OCI-M2 (cell line): ENCODE data around the gene ALOX12B.
A peak's percentile ranks its signal among the peaks of the same experiment; 100 is the strongest.
"Not testable (repeated sequence)": the region's sequence is repeated elsewhere in the genome, so short reads cannot be mapped to it uniquely, and the experiment has no call there.

Experiments used
- DNase-seq: peaks from one replicate; lab custom pipeline; 2025; ENCODE audit not compliant: unreplicated experiment; lab: John Stamatoyannopoulos, UW

Gene ALOX12B

DNA sequence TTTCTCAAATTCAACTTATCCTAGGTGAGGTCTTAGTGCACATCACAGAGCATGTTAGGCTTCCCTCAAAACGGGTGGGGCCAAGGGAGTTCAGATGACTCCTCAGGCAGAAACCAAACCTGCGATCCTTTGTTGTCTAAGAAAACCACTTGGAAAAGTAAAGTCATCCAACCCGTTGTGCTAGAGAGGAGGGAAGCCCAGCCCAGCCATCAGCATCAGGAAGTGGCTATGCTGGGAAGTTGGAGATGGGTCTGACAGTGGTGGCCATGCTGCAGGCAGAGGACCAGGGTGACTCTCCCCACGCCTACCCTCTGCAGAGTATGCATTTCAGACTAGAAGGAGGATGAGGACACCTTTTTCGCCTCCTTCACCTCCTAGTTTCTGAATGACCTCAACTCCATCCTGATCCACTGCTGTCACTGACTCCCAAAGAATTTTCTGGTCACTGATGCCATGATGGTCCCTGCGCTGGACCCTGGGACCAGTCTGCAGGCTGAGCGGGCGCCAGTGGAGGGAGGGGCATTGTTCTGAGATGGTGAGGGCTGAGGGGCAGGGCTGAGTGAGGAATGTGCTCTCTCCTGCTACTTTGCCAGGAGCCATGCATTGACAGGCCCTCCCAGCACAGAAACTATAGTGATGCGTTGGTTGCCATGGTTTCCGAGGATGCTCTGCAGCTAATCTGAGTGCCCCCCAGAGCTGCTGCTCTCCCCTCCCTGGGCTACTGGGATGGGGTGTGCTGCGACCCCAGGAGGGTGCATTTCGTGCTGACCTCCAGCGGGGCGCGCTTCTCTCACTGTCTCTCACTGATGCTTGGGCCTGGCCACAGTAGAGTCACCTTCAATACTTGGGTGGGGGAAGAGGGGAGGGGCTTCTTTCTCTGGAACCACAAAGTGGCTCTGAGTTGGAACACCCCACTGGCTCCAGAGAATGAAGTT lies 20.4 kb downstream of the ALOX12B start:
- DNase-seq = no peak

DNA sequence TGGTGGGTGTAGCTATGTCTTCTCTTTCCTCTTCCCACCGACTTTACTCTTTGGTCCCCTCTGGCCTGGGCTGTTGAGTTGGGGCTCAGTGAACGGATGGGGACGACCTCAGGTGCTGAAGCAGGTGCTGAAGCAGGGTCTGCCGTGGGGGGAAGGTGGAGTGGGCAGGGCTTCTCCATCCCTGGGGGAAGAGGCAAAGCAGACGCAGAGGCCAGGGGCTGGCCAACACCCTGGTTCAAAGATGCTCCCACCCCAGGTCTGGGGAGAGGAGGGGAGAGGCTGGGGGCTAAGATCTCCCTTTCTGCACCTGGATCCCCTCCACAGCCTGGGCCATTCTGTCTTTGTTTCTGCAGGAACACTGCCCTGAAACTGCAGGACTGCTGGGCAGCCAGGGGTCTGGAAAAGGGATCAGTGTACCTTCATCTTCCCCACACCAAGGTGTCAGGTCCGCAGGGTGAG lies 22.9 kb downstream of the ALOX12B start:
- DNase-seq = no peak

DNA sequence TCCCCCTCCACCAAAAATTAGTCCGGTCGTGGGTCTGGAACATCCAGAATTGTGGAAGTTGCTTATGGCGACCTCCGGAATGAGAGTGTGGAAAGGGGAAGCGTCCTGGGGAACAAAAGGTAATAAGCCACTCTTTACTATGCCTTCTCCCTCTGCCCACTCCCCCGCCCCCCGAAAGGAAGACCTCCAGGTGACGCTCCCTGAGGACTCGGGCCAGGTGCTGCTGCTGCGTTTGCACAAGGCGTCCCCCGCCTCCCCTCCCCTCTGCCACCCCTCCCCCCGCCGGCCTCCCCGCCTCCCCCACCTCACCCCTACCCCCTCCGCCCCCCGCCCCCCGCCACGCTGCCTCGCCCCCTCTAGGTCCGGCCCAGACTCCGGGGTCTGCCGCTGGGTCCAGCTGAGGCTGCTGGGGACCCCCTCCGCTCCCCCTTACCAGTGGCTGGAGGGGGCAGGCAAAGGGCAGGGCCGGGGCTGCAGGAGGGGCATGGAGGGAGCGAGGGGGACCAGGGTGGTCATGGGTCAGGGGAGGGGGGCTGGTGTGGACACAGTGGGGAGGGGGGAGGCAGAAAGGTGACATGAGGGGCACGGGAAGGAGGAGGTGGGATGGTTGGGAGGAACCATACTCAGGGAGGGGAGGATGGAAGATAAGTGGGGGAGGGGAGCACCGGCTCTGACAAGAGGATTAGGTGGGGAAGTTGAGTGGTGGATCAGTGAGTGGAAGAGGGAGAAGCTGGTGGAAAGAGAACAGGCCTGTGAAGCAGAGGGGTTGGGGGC lies 23.6 kb downstream of the ALOX12B start:
- DNase-seq = no peak

DNA sequence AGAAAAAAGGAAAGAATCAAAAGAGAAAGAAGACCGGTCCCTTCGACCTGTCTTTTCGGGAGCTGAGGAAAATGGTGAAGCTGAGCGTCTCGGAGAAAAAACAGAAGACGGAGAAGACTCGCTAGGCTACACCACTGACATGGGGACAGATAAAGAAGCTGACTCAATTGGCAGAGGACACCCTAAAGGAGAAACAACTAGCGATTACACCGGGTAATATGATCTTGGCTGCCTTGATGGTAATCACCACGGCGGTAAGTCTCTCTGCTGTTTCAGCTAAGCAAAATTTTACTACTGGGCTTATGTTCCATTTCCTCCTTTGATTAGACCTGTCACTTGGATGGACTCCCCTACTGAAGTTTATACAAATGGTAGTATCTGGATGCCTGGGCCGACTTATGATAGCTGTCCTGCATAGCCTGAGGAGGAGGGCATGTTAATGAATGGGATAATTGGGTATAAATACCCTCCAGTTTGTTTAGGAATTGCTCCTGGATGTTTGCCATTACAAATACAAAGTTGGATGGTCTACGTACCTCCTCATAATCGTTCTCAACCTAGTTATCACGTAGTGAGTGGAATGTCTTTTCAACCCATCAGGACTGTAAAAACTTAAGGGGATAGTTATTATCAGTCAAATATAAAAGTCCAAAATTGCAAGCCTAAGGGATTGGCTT lies 24.6 kb downstream of the ALOX12B start:
- DNase-seq = peak; percentile 33

DNA sequence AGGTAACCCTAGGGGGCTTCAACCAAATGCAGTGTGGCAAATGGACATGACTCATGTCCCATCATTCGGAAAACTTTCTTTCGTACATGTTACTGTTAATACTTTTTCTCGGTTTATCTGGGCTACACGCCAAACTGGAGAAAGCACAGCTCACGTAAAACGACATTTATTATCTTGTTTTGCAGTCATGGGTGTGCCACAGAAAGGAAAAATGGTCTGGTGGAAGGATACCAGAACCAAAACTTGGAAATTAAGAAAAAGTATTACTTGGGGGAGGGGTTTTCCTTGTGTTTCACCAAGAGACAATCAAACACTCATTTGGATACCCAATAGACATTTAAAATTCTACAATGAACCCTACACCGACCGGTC lies 25.1 kb downstream of the ALOX12B start:
- no peak for DNase-seq

DNA sequence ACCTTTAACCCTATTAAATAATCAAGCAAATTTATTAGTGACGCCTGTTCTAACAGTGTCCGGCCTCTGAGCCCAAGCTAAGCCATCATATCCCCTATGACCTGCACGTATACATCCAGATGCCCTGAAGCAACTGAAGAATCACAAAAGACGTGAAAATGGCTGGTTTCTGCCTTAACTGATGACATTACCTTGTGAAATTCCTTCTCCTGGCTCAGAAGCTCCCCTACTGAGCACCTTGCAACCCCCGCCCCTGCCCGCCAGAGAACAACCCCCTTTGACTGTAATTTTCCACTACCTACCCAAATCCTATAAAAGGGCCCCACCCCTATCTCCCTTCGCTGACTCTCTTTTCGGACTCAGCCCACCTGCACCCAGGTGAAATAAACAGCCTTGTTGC lies 25.7 kb downstream of the ALOX12B start:
- not testable (repeated sequence) for DNase-seq

DNA sequence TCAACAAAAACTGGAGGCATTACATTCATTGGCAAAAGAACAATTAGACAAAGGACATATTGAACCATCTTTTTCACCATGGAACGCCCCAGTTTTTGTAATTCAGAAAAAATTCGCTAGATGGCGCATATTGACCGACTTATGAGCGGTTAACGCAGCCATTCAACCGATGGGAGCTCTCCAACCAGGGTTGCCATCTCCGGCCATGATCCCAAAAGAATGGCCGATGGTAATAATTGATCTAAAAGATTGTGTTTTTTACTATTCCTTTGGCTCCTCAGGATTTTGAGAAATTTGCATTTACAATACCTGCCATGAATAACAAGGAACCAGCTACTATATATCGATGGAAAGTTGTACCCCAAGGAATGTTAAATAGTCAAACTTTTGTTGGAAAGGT lies 27.2 kb downstream of the ALOX12B start:
- peak; percentile 49 for DNase-seq

DNA sequence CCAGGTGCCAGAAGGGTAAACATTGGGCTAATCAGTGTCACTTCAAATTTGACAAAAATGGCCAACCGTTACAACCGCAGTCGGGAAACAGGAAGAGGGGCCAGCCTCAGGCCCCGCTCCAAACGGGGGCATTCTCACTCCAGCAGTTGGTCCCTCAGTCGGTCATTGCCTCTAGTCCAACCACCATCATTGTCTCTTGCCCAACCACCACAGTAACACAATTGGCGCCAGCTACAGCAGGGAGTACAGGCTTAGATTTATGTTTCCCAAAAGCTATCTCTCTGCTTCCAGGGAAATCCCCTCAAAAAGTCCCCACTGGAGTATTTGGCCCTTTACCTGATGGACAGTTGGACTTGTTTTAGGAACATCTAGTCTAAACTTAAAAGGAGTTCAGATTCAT lies 28.4 kb downstream of the ALOX12B start:
- DNase-seq = no peak

DNA sequence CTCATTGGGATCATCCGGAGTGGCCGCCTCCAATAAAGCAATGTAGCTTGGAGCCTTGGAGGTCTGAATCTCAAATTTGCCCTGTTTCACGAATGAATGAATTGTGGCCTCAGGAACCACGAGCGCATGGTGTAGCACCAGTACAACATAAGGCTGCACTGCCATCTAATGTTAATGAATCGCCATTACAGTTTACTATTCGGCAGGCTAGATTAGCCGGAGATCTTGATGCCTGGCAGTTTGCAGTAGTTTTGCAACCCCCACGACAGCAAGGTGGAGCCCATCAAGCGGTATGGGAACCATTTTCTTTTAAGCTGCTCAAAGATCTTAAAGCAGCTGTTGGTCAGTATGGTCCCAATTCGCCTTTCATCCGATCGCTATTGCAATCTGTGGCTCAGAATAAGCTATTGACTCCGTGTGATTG lies 29.8 kb downstream of the ALOX12B start:
- DNase-seq = peak; percentile 63

DNA sequence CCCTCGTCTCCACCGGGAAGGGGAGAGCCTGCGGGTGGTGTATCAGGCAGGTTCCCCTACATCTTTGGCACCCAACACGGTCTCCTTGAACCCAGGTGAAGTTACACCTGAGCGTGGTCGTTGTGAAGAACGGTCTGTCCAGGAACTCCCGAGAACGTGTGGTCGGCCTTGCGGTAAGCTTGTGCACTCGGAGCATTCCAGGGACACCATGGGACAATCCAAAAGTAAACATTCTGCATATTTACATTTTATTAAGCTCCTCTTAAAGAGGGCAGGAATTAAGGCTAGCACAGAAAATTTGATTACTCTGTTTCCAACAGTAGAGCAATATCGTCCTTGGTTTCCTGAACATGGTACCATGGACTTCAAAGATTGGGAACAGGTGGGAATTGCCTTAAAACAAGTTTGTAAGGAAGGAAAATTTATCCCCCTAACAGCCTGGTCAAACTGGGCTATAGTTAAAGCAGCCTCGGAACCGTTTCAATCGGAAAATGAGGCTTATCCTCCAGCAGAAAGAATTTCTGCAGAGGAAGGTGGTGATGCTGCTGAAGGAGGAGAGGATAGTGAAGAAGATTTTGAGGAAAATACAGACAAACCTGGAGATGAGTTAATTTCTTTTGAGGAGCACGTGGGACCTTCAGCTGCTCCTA lies 30.4 kb downstream of the ALOX12B start:
- no peak for DNase-seq

DNA sequence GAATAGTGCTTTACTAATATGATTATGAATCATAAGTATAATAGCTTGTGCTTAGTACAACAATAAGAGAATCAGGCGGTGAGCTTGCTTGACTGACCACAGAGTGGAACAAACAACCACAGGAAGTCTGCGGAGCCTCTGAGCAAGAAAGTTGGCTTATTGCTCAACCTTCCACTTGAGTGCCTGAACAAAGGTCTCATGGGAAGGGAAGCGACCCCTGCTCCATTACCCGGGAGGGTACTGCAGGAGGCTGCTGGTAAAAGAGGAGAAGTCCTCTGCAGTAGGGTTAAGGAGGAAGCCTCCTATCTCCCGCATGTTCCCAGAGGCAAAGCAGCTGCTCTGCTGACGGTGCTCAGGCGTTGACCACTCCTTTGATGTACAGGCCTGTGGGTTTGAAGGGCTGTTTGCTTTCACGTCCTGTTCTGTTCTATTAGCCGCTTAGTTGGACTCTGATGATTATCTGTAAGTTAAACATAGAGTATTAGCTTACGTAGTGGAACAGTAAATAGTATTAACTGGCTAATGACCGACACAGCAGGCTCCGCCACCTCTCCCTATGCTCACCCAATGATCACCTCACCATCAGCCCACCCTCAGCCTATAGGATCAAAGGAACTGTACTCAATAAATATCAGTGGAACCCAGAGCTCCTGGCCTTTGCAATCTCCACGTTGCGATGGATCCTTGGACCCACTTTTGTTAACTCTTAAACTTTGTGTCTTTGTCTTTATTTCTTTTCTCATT lies 31.1 kb downstream of the ALOX12B start:
- no peak for DNase-seq

DNA sequence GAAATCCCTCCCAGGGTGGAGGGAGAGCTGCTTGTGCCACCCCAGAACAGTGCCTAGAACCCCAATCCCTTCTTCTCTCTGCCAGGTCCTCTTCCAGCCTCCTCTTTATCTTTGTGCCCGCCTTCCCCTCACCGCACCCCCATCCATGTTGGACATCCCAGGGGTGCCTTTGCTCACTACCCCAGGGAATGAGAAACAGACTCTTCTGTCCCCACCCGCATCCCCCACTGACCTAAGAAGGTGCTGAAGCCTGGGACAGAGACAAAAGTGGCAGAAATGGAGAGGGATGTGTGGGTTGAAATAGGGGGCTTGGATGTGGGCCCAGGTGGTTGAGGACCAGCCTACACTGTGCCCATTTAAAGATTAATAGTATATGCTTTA lies 31.7 kb downstream of the ALOX12B start:
- DNase-seq = no peak

DNA sequence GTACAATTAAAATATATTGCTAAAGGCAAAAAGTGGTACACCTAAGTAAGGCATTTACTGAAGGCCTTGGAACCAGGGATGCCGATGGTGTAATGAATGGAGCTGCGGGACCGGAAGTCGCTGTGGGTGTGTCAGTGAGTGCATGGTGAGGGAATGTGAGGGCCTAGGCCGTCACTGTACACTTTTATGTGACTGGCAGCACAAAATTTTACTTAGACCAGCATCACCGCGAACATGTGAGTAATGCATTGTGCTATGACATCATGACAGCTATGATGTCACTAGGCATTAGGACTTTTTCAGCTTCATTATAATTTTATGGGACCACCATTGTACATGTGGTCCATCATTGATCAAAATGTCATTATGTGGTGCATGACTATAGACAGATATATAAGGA lies 33.9 kb downstream of the ALOX12B start:
- DNase-seq = no peak

DNA sequence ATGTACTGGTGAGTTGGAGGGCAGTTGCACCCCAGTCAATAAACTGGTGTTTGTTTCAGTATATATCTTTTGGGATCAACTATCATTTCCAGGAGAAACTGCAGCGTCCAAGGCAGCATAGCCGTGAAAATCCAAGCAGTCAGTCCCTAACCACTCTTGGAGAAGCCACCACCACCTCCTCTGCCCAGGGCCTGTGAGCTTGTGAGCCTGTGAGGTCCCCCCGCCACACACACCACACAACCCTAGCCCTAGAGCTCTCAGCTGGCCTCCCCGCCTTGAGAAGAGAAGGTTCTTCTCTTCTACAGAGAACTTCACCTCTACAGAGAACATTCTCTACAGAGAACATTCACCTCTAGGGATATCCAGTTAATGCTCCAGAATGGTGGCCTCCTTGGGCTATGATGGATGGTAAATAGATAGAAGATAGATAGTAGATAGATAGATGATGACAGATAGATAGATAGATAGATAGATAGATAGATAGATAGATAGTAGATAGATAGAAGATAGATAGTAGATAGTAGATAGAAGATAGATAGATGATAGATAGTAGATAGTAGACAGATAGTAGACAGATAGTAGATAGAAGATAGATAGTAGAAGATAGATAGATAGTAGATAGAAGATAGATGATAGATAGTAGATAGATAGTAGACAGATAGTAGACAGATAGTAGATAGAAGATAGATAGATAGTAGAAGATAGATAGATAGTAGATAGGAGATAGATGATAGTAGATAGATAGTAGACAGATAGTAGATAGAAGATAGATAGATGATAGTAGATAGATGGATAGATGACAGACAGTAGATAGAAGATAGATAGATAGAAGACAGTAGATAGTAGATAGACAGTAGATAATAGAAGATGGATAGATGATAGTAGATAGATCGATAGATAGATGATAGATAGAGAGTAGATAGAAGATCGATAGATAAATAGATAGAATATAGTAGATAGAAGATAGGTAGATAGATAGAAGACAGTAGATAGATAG lies 35.0 kb downstream of the ALOX12B start:
- DNase-seq = no peak

DNA sequence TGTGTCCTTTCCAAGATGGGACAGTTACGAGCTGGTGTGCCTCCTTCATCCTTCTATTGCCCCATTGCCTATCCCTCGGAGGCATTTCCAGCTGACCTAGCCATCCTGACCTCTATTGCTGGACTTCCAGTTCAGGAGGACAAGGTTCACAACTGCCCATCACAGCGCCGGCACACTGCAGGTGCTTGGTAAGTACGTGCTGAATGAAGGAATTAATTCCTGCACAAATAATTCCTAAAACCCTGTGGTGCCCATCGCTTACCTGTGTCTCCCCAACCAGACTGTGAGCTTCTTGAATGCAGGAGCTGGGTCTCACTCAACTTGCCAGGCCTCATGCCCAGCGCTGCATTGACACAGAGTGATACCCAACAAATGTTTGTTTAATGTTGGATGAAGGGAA lies 35.7 kb downstream of the ALOX12B start:
- no peak for DNase-seq

DNA sequence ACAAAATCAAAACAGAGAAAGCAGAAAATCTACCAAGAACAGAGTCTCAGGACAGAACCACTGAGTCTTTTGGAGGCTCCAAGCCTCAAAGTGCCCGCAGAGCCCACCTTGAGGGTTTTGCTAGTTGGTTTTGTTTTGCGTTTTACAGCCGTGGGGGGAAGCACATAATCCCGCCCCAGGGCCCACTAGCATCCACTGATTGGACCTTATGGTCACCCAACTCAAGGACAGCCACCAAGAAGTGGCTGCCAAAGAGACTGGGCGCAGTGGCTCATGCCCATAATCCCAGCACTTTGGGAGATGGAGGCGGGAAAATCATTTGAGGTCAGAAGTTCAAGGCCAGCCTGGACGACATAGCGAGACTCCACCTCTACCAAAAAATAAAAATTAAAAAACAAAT lies 38.8 kb downstream of the ALOX12B start:
- DNase-seq = no peak

DNA sequence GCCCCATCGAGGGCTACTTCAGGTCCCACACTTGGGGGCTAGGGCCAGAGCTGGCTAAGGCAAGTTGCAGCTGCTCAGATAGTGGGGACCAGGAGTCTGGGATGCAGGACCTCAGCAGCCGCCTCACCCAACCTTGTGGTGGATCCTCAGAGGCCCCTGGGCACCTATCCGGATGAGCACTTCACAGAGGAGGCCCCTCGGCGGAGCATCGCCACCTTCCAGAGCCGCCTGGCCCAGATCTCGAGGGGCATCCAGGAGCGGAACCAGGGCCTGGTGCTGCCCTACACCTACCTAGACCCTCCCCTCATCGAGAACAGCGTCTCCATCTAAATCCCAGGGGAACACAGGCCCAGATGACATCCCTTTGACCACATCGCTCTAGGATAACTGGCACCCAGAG lies 39.3 kb downstream of the ALOX12B start:
- no peak for DNase-seq

DNA sequence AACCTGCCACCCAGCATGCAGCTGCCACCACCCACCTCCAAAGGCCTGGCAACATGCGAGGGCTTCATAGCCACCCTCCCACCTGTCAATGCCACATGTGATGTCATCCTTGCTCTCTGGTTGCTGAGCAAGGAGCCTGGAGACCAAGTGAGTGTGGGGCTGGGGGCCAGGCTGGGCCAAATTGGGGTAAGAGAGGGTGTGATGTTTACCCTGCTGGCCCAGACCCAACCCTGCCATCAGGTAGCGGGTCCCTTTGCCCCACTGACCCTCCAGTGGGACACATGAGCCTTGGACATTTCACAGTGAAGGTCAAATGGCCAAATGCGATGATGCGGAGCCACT lies 39.8 kb downstream of the ALOX12B start:
- DNase-seq = no peak
